Karpas-422 (cell line): ENCODE results near the gene PPP4R3B. TPM values are rescaled to one million over a fixed set of nuclear protein-coding genes. Genes with fewer than 3 reads are reported as not detected.
"Not testable (repeated sequence)": the region's sequence is repeated elsewhere in the genome, so short reads cannot be mapped to it uniquely, and the experiment has no call there.

Experiments used
- DNase-seq: peaks from one replicate; pipeline ENCODE4 v3.0.0-alpha.2; 2015
- H2AFZ ChIP-seq: fragments of 200-600 bp; sonication (generic); 2 replicates; pipeline ENCODE4 v1.6.1; 2014; ENCODE audit warnings: antibody characterized with exemption, low read length, mixed read lengths
- H3K27ac ChIP-seq: fragments of 200-600 bp; sonication (generic); 2 replicates; pipeline ENCODE4 v1.5.1; 2014; ENCODE audit warnings: mild to moderate bottlenecking, low read length, moderate library complexity
- H3K27me3 ChIP-seq: fragments of 200-600 bp; sonication (generic); 2 replicates; pipeline ENCODE4 v1.6.1; 2014; ENCODE audit warnings: low read length, mixed read lengths
- H3K36me3 ChIP-seq: fragments of 200-600 bp; sonication (generic); 2 replicates; pipeline ENCODE4 v1.6.1; 2014; ENCODE audit warnings: low read length, mixed read lengths; ENCODE audit not compliant: insufficient read depth
- H3K4me1 ChIP-seq: fragments of 200-600 bp; sonication (generic); 2 replicates; pipeline ENCODE4 v1.6.1; 2014; ENCODE audit warnings: mild to moderate bottlenecking, low read length, mixed read lengths
- H3K4me2 ChIP-seq: fragments of 200-600 bp; sonication (generic); 2 replicates; pipeline ENCODE4 v1.6.1; 2014; ENCODE audit warnings: low read length, low read depth, mild to moderate bottlenecking; ENCODE audit not compliant: poor library complexity, severe bottlenecking
- H3K4me3 ChIP-seq: fragments of 200-600 bp; sonication (generic); 2 replicates; pipeline ENCODE4 v1.5.1; 2014; ENCODE audit warnings: mild to moderate bottlenecking, antibody characterized with exemption, low read length, mixed read lengths
- H3K79me2 ChIP-seq: fragments of 200-600 bp; sonication (generic); 2 replicates; pipeline ENCODE4 v1.6.1; 2014; ENCODE audit warnings: mild to moderate bottlenecking, low read length, mixed read lengths
- H3K9ac ChIP-seq: fragments of 200-600 bp; sonication (generic); 2 replicates; pipeline ENCODE4 v1.6.0; 2014; ENCODE audit warnings: low read length
- H3K9me2 ChIP-seq: fragments of 200-600 bp; sonication (generic), shearing (Covaris generic); replicated peaks from 2 replicates; pipeline ENCODE4 v1.6.0; 2014; ENCODE audit warnings: mild to moderate bottlenecking, low read length, moderate library complexity; ENCODE audit not compliant: insufficient read depth
- H3K9me3 ChIP-seq: fragments of 300-700, 200-600 bp; sonication (generic); 2 replicates; pipeline ENCODE4 v1.6.1; 2014; ENCODE audit warnings: low read length, mixed read lengths
- H4K20me1 ChIP-seq: fragments of 200-600 bp; sonication (generic); 2 replicates; pipeline ENCODE4 v1.6.1; 2014; ENCODE audit warnings: mild to moderate bottlenecking, antibody characterized with exemption, low read length, low read depth; ENCODE audit not compliant: insufficient read depth
- total RNA-seq: library from RNA; depleted of rRNA; stranded (reverse); fragments of >200 nt; shearing (Covaris generic); gene quantifications from 2 replicates; pipeline ENCODE4 v1.2.3, GENCODE V29; 2014; ENCODE audit warnings: low replicate concordance

Gene PPP4R3B
- total RNA-seq, 1 experiment from 2014 or later, result 65.7 TPM

DNA sequence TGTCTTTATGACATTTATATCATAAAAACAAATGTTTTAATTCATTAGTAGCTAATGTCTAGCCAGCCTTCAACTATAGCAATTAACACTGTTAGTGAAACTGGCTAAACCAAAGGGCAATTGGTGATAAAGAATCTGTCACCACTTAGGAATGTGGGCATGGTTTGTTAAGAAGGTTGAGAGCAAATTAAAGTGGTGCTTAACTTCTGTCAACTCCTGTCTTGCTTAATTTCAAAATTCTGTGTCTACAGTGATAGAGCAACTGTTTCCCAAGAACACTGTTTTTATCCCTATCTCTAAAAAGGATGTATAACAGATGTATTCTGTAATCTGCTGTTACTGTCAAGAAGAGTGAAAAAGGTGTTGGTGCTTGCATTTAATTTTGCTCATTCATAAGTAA, 61.4 kb downstream of the PPP4R3B start:
- no peak overlapping the region for H2AFZ ChIP-seq
- H3K9me2 ChIP-seq, result no peaks in the 10 kb centered on the region
- no peaks in the 10 kb centered on the region for H3K4me1 ChIP-seq
- no peak for DNase-seq
- H3K27me3 ChIP-seq, result no peaks in the 10 kb centered on the region
- no peaks in the 10 kb centered on the region for H4K20me1 ChIP-seq
- H3K4me2 ChIP-seq, result no peak overlapping the region
- no peak overlapping the region for H3K4me3 ChIP-seq
- H3K27ac ChIP-seq, result no peak overlapping the region
- peaks cover 28% of the 10 kb centered on the region for H3K36me3 ChIP-seq
- H3K9me3 ChIP-seq, result no peaks in the 10 kb centered on the region
- peaks cover 12% of the 10 kb centered on the region; the same call in 1 of the 2 replicates for H3K79me2 ChIP-seq
- no peak overlapping the region for H3K9ac ChIP-seq

DNA sequence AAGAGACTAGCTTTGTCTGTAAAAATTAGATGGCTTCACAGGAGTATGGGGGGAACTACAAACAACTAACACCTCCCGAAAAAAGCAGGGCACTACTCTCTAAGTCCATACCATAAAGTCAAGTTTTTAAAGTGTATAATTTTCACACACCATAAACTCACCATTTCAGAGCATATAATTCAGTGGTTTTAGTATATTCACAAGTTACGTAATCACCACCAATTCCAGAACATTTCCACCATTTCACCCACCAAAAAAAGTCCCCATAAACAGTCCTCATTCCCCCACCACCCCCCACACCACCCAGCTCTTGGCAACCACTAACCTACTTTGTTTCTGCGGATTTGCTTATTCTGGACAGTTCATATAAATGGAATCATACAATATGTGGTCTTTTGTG, 64.1 kb downstream of the PPP4R3B start:
- Histone ChIP-seq H3K4me3 (no peak overlapping the region), H4K20me1 (no peaks in the 10 kb centered on the region), H3K4me2 (no peak overlapping the region), H3K79me2 (peaks cover 17% of the 10 kb centered on the region), H3K27me3 (no peaks in the 10 kb centered on the region), H2AFZ (no peak overlapping the region), H3K27ac (no peak overlapping the region), H3K9ac (no peak overlapping the region), H3K36me3 (peaks cover 30% of the 10 kb centered on the region; the same call in 1 of the 2 replicates), H3K4me1 (no peaks in the 10 kb centered on the region), H3K9me2 (no peaks in the 10 kb centered on the region), H3K9me3 (no peaks in the 10 kb centered on the region)
- DNase-seq, result no peak

DNA sequence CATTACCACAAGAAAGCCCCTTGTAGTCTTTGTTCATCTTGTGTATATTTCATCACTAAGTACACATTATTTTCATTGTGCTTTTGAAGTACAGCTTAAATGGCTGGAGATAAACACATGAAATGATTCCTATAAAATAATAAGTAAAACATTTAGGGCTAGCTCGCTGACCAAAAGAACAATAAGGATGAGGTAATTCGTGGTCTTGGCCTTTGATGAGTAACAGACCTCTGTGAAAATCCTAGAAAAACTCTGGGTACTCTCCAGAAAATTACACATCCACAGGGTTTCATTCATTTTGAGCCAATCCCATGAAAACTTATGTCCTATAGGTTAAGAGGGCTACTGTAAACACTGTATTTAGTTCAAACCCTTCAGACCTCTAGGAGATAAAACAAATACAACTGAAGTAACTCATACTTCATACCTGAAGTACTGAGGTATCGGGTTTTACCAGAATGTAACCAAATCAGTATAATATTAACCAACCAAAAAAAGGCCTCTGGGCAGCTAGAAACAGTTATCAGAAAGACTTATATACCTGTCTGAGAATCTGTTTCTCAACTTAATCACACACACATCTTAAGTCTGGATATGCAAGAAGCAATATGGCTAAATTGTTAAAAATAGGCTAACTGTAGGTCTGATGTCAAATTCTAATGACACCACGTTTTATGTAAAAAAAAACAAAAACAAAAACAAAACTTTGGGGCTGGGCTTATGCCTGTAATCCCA, 66.9 kb downstream of the PPP4R3B start:
- Histone ChIP-seq H3K4me2 (no peak overlapping the region), H3K9ac (no peak overlapping the region)
- DNase-seq, result no peak

GRCh38 chr2:55547679-55548078, 69.7 kb downstream of the PPP4R3B start:
- H3K9me3 ChIP-seq, DNase-seq, H3K27ac ChIP-seq, H4K20me1 ChIP-seq, H2AFZ ChIP-seq, H3K27me3 ChIP-seq, H3K9me2 ChIP-seq, H3K9ac ChIP-seq, H3K4me1 ChIP-seq, H3K79me2 ChIP-seq, H3K4me3 ChIP-seq, H3K4me2 ChIP-seq: not testable (repeated sequence)
- peaks cover 29% of the 10 kb centered on the region; the same call in 1 of the 2 replicates for H3K36me3 ChIP-seq

More for the DNA sequence above, 66.9 kb downstream of the PPP4R3B start:
- H3K27ac ChIP-seq, result no peak overlapping the region
- H3K4me1 ChIP-seq, result no peaks in the 10 kb centered on the region
- H3K4me3 ChIP-seq, result no peak overlapping the region
- peaks cover 24% of the 10 kb centered on the region; the same call in 1 of the 2 replicates for H3K36me3 ChIP-seq
- H3K9me2 ChIP-seq, result no peaks in the 10 kb centered on the region
- H3K27me3 ChIP-seq, result no peaks in the 10 kb centered on the region
- no peaks in the 10 kb centered on the region for H4K20me1 ChIP-seq
- no peaks in the 10 kb centered on the region for H3K9me3 ChIP-seq
- H2AFZ ChIP-seq, result no peak overlapping the region
- H3K79me2 ChIP-seq, result peaks cover 14% of the 10 kb centered on the region

- no peak overlapping the region for H2AFZ ChIP-seq
- no peak overlapping the region for H3K27ac ChIP-seq
- H3K4me1 ChIP-seq, result no peaks in the 10 kb centered on the region
- H3K36me3 ChIP-seq, result peaks cover 29% of the 10 kb centered on the region; the same call in 1 of the 2 replicates
- no peak overlapping the region for H3K9ac ChIP-seq
- H3K27me3 ChIP-seq, result no peaks in the 10 kb centered on the region
- no peak overlapping the region for H3K4me2 ChIP-seq
- no peaks in the 10 kb centered on the region for H4K20me1 ChIP-seq
- H3K4me3 ChIP-seq, result no peak overlapping the region
- peaks cover 7% of the 10 kb centered on the region for H3K79me2 ChIP-seq
- no peak for DNase-seq
- no peaks in the 10 kb centered on the region for H3K9me2 ChIP-seq
- no peaks in the 10 kb centered on the region for H3K9me3 ChIP-seq
Observed at GRCh38 chr2:55547001-55547400, 70.4 kb downstream of the PPP4R3B start.

GRCh38 chr2:55530539-55531081, 86.8 kb downstream of the PPP4R3B start:
- Histone ChIP-seq H3K27me3 (no peaks in the 10 kb centered on the region), H3K36me3 (peaks cover 32% of the 10 kb centered on the region), H3K9me2 (no peaks in the 10 kb centered on the region), H3K4me3 (no peak overlapping the region), H2AFZ (no peak overlapping the region), H3K4me1 (no peaks in the 10 kb centered on the region), H3K4me2 (no peak overlapping the region), H3K27ac (no peak overlapping the region), H4K20me1 (no peaks in the 10 kb centered on the region), H3K9ac (no peak overlapping the region), H3K9me3 (no peaks in the 10 kb centered on the region), H3K79me2 (no peaks in the 10 kb centered on the region)
- DNase-seq, result no peak

DNA sequence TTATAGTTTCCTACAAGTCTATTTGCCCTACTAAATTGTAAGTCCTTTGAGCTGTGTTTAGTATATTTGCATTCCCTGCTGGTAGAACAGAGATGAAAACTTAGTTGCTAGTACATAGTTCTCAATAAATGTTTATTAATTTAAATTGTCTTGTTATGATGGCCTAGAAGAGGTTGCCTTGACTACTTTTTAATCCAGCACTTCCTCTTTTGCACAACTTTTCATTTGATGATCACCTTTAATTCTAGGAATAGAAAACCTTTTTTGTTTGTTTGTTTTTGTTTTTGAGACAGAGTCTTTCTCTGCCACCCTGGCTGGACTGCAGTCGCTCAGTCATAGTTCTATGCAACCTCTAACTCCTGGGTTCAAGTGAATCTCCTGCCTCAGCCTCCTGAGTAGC, 91.2 kb downstream of the PPP4R3B start:
- H3K9me3 ChIP-seq, result no peaks in the 10 kb centered on the region
- peaks cover 3% of the 10 kb centered on the region for H3K4me1 ChIP-seq
- no peaks in the 10 kb centered on the region for H3K9me2 ChIP-seq
- no peak overlapping the region for H3K4me2 ChIP-seq
- H3K27ac ChIP-seq, result no peak overlapping the region
- H2AFZ ChIP-seq, result no peak overlapping the region
- peaks cover 28% of the 10 kb centered on the region for H3K36me3 ChIP-seq
- no peak for DNase-seq
- H3K4me3 ChIP-seq, result no peak overlapping the region
- H3K79me2 ChIP-seq, result peaks cover 10% of the 10 kb centered on the region
- no peak overlapping the region for H3K9ac ChIP-seq
- no peaks in the 10 kb centered on the region for H3K27me3 ChIP-seq
- no peaks in the 10 kb centered on the region for H4K20me1 ChIP-seq

DNA sequence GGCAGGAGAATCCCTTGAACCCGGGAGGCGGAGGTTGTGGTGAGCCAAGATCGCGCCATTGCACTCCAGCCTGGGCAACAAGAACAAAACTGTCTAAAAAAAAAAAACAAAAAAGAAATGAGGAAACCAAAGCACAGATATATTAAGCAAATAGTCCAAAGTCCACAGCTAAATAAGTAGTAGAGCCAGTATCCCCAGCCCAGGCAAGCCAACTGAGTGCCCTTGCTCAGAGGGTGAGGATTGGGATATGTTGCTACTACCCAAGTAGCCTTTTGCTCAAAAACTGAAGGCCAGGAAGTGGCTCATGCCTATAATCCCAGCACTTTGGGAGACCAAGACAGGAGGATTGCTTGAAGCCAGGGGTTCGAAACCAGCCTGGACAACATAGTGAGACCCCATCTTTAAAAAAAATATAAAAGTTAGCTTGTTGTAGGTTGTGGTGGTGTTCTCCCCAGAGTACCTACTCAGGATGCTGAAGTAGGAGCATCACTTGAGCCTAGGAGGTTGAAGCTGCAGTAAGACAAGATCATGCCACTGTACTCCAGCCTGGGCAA, 92.5 kb downstream of the PPP4R3B start:
- no peak overlapping the region for H2AFZ ChIP-seq
- no peaks in the 10 kb centered on the region for H4K20me1 ChIP-seq
- no peaks in the 10 kb centered on the region for H3K27me3 ChIP-seq

More for the DNA sequence above, 92.5 kb downstream of the PPP4R3B start:
- Histone ChIP-seq H3K79me2 (peaks cover 23% of the 10 kb centered on the region), H3K4me2 (no peak overlapping the region), H3K27ac (no peak overlapping the region), H3K4me3 (no peak overlapping the region), H3K36me3 (peaks cover 22% of the 10 kb centered on the region), H3K4me1 (peaks cover 10% of the 10 kb centered on the region), H3K9me2 (no peaks in the 10 kb centered on the region), H3K9me3 (no peaks in the 10 kb centered on the region), H3K9ac (no peak overlapping the region)
- no peak for DNase-seq
